ENCODE results near the gene OLA1. TPM values are rescaled to one million over a fixed set of nuclear protein-coding genes. Genes with fewer than 3 reads are reported as not detected.

Gene OLA1
- polyA plus RNA-seq, 2 of the 4 experiments (the other 2 are of a cell fraction) = 127 to 226 TPM

GRCh38 chr2:174195253-174195652, 53.1 kb downstream of the OLA1 start:
- CTCF ChIA-PET = interaction anchor here (0.6 kb wide), 1 partner anchor 22 kb away, joined by 3 read pairs; no protein-coding TSS in a partner anchor
- no peak overlapping the region for H3K27ac ChIP-seq
- no peak overlapping the region for H3K4me3 ChIP-seq
- FAIRE-seq (no peak), ATAC-seq (no peak), DNase-seq (ENCODE audit: low read depth in 1 of 2, low spot score in 1 of 2) (no peak)
- peaks cover 15% of the 10 kb centered on the region; the same call in 2 of the 3 replicates for H3K4me1 ChIP-seq
- peaks cover 11% of the 10 kb centered on the region; the same call in 1 of the 3 replicates for H3K9me3 ChIP-seq
- POLR2A ChIA-PET = no interaction called here
- H3K4me2 ChIP-seq = peak overlapping the region; percentile 9; the same call in 1 of the 3 replicates
- TF ChIP-seq ZC3H11A (IDR thresholded peaks at IDR 0.05) = no peak
- TF ChIP-seq BCL3 (IDR thresholded peaks at IDR 0.05) = no peak
- no peak for TF ChIP-seq PBX3 (IDR thresholded peaks at IDR 0.05)
- TF ChIP-seq RCOR1 (IDR thresholded peaks at IDR 0.05; ENCODE audit: low read depth, low read length) = no peak
- no peak for TF ChIP-seq JUNB (IDR thresholded peaks at IDR 0.05)
- TF ChIP-seq FOSB (CRISPR knock-in tag; IDR thresholded peaks at IDR 0.05) = no peak
- TF ChIP-seq TP53 (CRISPR knock-in tag; IDR thresholded peaks at IDR 0.05) = no peak
- no peak for TF ChIP-seq ATOH8 (CRISPR knock-in tag; IDR thresholded peaks at IDR 0.05; ENCODE audit: low read depth)
- TF ChIP-seq ZSCAN20 (CRISPR knock-in tag; IDR thresholded peaks at IDR 0.05) = no peak
- no peak for TF ChIP-seq MAX (IDR thresholded peaks at IDR 0.05)
- no peak for TF ChIP-seq TFCP2L1 (CRISPR knock-in tag; IDR thresholded peaks at IDR 0.05)
- no peak for TF ChIP-seq BHLHE40 (IDR thresholded peaks at IDR 0.05; ENCODE audit: low read depth, low read length)
- TF ChIP-seq ELK1 (IDR thresholded peaks at IDR 0.05; ENCODE audit: low read depth, low read length) = no peak
- TF ChIP-seq MYC (IDR thresholded peaks at IDR 0.05; ENCODE audit: borderline replicate concordance, low read length) = no peak
- no peak for TF ChIP-seq POLR2AphosphoS2 (conservative IDR thresholded peaks at IDR 0.05; ENCODE audit: low read length)
- no peak for TF ChIP-seq KDM5A (IDR thresholded peaks at IDR 0.05)
- TF ChIP-seq PHF8 (IDR thresholded peaks at IDR 0.05; ENCODE audit: borderline replicate concordance, low read depth) = no peak
- no peak for TF ChIP-seq ZNF302 (CRISPR knock-in tag; IDR thresholded peaks at IDR 0.05)
- TF ChIP-seq NFE2L2 (conservative IDR thresholded peaks at IDR 0.05; ENCODE audit: low read length) = no peak

GRCh38 chr2:174193737-174194136, 54.6 kb downstream of the OLA1 start:
- no peak for TF ChIP-seq FOSB (CRISPR knock-in tag; IDR thresholded peaks at IDR 0.05)
- no peak for TF ChIP-seq KDM5A (IDR thresholded peaks at IDR 0.05)
- no peak for TF ChIP-seq E2F6 (IDR thresholded peaks at IDR 0.05; ENCODE audit: borderline replicate concordance, low read depth)
- no peak for FAIRE-seq
- H3K4me1 ChIP-seq = peaks cover 15% of the 10 kb centered on the region; the same call in 2 of the 3 replicates
- DNase-seq (ENCODE audit: low read depth in 1 of 2, low spot score in 1 of 2) = no peak
- ChIA-PET POLR2A (no interaction called here), CTCF (interaction anchor here (1.0 to 1.8 kb wide), 2 partner anchors 36 to 49 kb away, joined by 3 read pairs; no protein-coding TSS in a partner anchor)
- no peak overlapping the region for H3K4me3 ChIP-seq
- H3K4me2 ChIP-seq = no peak overlapping the region
- WGBS (ENCODE audit: missing lambda C conversion rate) = 90% methylated on average over 4 of the region's 4 CpGs
- no peak for ATAC-seq
- H3K27ac ChIP-seq = no peak overlapping the region
- H3K9me3 ChIP-seq = peaks cover 11% of the 10 kb centered on the region; the same call in 1 of the 3 replicates

Data from A549 (cell line).